Measurements from ENCODE around the gene ZNF445.

DNA sequence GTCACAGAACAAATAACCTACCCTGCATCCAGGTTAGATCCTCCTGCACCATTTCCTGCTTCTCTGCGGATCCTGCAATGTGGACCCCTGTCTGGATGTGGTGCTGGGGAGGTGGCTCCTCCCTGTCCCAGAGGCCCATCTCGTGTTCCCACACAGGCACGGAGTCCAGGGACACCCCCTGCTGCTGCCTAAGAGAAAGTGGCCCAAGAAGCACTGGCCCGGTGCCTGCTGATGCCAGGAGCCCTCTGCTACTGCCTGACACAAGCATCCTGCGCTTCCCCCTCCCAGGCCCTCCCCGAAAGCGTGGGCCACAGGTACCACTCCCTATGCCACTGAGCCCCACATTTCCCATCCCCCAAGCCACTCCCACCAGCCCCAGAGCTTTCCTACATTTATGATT lies 48.6 kb downstream of the ZNF445 start:
- TF ChIP-seq, protein P1, sequence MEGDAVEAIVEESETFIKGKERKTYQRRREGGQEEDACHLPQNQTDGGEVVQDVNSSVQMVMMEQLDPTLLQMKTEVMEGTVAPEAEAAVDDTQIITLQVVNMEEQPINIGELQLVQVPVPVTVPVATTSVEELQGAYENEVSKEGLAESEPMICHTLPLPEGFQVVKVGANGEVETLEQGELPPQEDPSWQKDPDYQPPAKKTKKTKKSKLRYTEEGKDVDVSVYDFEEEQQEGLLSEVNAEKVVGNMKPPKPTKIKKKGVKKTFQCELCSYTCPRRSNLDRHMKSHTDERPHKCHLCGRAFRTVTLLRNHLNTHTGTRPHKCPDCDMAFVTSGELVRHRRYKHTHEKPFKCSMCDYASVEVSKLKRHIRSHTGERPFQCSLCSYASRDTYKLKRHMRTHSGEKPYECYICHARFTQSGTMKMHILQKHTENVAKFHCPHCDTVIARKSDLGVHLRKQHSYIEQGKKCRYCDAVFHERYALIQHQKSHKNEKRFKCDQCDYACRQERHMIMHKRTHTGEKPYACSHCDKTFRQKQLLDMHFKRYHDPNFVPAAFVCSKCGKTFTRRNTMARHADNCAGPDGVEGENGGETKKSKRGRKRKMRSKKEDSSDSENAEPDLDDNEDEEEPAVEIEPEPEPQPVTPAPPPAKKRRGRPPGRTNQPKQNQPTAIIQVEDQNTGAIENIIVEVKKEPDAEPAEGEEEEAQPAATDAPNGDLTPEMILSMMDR (IDR thresholded peaks at IDR 0.05) = no peak
- TF ChIP-seq EP300 (IDR thresholded peaks at IDR 0.05) = no peak
